Fibroblast of pulmonary artery (primary cell): ENCODE data around the gene ASTN2.

Experiments
- DNase-seq: peaks from one replicate; pipeline ENCODE4 v3.0.0-alpha.2; 2010; ENCODE audit warnings: low read depth
- H3K4me3 ChIP-seq: replicated peaks from 2 replicates; pipeline ENCODE4 v1.5.1; 2011; ENCODE audit warnings: low read depth, mild to moderate bottlenecking, control low read depth, low read length, moderate library complexity
- TF ChIP-seq, protein P1 (sequence below): IDR thresholded peaks from 2 replicates; pipeline ENCODE4 v1.5.1; 2011; ENCODE audit warnings: mild to moderate bottlenecking, control low read depth, low read length, inconsistent platforms; ENCODE audit errors: missing control alignments

Gene ASTN2

GRCh38 chr9:117178596-117179375, 236.1 kb downstream of the ASTN2 start:
- no peak overlapping the region for H3K4me3 ChIP-seq
- TF ChIP-seq, protein P1, sequence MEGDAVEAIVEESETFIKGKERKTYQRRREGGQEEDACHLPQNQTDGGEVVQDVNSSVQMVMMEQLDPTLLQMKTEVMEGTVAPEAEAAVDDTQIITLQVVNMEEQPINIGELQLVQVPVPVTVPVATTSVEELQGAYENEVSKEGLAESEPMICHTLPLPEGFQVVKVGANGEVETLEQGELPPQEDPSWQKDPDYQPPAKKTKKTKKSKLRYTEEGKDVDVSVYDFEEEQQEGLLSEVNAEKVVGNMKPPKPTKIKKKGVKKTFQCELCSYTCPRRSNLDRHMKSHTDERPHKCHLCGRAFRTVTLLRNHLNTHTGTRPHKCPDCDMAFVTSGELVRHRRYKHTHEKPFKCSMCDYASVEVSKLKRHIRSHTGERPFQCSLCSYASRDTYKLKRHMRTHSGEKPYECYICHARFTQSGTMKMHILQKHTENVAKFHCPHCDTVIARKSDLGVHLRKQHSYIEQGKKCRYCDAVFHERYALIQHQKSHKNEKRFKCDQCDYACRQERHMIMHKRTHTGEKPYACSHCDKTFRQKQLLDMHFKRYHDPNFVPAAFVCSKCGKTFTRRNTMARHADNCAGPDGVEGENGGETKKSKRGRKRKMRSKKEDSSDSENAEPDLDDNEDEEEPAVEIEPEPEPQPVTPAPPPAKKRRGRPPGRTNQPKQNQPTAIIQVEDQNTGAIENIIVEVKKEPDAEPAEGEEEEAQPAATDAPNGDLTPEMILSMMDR, result no peak
- no peak for DNase-seq

GRCh38 chr9:117170567-117170966, 244.3 kb downstream of the ASTN2 start:
- no peak for DNase-seq
- H3K4me3 ChIP-seq, result no peak overlapping the region
- TF ChIP-seq, protein P1, result no peak

DNA sequence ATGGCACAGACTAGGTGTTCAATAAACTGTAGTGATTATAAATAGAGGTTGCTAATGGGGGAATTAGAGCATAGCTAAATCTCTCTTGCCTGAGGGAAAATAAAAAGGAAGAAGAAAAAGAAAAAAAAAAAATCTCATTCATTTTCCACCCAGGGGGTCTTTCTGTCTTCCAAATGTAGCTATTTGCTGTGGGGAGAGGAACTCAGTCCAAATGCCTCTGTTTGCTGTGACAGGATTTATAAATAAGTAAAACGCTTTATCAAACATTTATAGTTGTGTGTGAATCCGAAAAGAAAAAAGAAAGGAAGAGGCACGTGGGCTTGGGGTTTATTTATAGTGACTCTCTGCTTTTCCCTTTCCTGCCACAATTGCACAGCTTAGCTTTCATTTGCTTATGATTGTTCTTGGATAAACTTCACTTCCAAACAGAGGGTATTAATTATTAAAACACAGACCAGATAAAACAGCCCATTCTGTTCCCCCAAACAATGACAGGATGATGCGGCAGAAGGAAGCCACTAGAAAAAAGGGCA, 245.7 kb downstream of the ASTN2 start:
- no peak for DNase-seq

DNA sequence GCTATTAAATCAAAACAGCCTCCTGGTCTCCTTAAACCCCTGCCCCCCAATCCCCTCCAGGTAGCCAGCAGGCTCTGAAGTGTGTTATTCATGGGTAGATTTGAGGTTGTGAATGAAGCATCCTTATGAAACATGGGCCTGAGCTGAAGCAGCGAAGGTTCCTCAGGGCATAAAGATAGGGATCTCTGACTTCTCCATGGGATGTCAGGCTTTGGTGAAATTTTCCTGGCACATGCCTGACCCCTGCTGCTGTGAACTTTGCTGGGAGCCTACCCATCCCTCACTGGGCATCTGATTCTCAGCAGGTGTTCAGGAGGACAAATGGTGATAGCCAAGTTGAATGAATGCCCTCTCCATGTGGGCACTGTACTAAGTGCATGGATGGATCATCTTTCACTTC, 250.3 kb downstream of the ASTN2 start:
- TF ChIP-seq, protein P1, result no peak
- no peak for DNase-seq
- no peak overlapping the region for H3K4me3 ChIP-seq

More for the DNA sequence above, 245.7 kb downstream of the ASTN2 start:
- no peak overlapping the region for H3K4me3 ChIP-seq
- TF ChIP-seq, protein P1, result no peak

DNA sequence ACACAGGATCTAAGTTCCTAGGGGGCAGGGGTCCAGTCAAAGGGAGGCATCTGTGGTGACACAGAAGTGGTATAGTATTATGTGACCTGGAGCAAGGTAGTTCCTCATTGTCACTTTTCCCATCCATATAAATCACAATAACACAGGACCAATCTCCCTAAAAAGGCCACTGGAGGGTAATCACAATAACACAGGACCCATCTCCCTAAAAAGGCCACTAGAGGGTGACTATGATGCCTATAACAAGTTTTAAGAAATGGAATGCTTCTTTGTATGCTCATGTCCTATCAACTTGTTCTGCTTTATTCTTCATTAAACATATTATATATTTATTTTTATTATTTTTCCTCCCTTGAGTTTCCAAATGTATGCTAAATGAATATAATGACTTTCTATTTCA, 254.6 kb downstream of the ASTN2 start:
- TF ChIP-seq, protein P1, result peak; percentile 24
- no peak overlapping the region for H3K4me3 ChIP-seq
- DNase-seq, result no peak

DNA sequence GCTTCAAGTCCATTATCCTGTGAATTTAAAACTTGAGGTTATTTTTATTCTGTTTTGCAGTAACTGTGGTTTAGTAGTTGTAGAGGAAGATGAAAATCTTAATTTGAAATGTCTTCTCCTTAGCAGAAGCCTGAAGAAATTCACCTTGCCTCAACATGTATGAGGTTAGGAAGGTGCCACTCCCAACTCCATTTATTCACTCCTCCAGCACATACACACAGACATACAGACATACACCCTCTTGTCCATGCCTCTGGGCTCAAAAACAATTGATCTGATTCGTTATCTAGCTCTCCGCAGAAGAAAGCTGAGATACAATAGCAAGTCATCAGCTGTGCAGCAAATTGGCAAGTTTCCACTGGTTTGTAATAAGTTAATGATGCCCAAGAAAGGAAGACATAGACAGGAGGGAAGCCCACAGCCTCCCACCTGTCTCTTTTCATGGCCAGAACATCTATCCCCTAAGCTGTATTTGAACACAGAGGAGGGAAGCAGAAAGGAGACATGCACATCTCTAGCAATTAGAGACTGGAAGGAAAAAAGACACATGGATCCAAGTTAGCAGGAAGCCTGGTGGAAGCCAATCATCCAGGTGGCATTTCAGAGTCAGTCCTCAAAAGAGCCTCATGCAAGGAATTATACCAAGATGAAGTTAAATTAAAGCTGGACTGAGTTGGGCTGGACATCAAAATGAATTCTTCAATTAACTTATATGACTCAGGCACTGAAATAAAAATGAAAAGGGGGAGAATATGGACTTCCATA, 257.9 kb downstream of the ASTN2 start:
- no peak for DNase-seq
- H3K4me3 ChIP-seq, result no peak overlapping the region
- TF ChIP-seq, protein P1, result no peak
